Upper lobe of right lung (tissue), 1 donor: ENCODE results near the gene GLYR1. TPM values are rescaled to one million over a fixed set of nuclear protein-coding genes. Genes with fewer than 3 reads are reported as not detected.

Experiments used
- ATAC-seq: fragments of 200-7000 bp; cut with Tn5 transposase; one replicate; pipeline ENCODE4 v1.9.1; 2020; ENCODE audit warnings: mild to moderate bottlenecking, moderate library complexity
- DNase-seq: peaks from one replicate; pipeline ENCODE4 v3.0.0-alpha.2; 2020
- H3K27ac ChIP-seq: fragments of 200-600 bp; one replicate; pipeline ENCODE4 v1.8.0; 2022
- H3K27me3 ChIP-seq: fragments of 200-600 bp; one replicate; pipeline ENCODE4 v1.8.0; 2022; ENCODE audit warnings: mild to moderate bottlenecking
- H3K36me3 ChIP-seq: fragments of 200-600 bp; one replicate; pipeline ENCODE4 v1.8.0; 2022
- H3K4me1 ChIP-seq: fragments of 200-600 bp; one replicate; pipeline ENCODE4 v1.8.0; 2022
- H3K4me3 ChIP-seq: fragments of 200-600 bp; one replicate; pipeline ENCODE4 v1.8.0; 2022; ENCODE audit warnings: mild to moderate bottlenecking
- H3K9me3 ChIP-seq: fragments of 200-600 bp; one replicate; pipeline ENCODE4 v1.8.0; 2022
- CTCF ChIP-seq: fragments of 200-600 bp; IDR thresholded peaks from one replicate; pipeline ENCODE4 v1.8.0; 2022; ENCODE audit warnings: antibody characterized with exemption
- intact Hi-C: fragments of 100-400 bp; cut with DNase I; formaldehyde crosslinking; loops from one replicate; pipeline ENCODE4 v1.11.0; 2022
- total RNA-seq: library from RNA; stranded (reverse); fragmentation: NEBNext Ultra II Directional; extraction: Animal tissue kit (Norgen Biotek cat#: 25700); gene quantifications from one replicate; pipeline ENCODE4 v1.2.1, GENCODE V29; 2021
- donor health status: DM: no; HTN: yes; CAD: no; lungs with severe emphysema.

Gene GLYR1
- total RNA-seq, 1 donor from 2014 or later = 85.7 TPM

GRCh38 chr16:4803898-4804762 lies 43.0 kb downstream of the GLYR1 start:
- Histone ChIP-seq H3K36me3 (peaks cover 48% of the 10 kb centered on the region), H3K27ac (no peak overlapping the region), H3K27me3 (no peaks in the 10 kb centered on the region), H3K9me3 (no peaks in the 10 kb centered on the region), H3K4me3 (no peak overlapping the region), H3K4me1 (peaks cover 19% of the 10 kb centered on the region)
- no peak for DNase-seq
- no peak for ATAC-seq
- TF ChIP-seq CTCF = no peak
- intact Hi-C loops = no loop called here

- H3K27ac ChIP-seq = peak overlapping the region; percentile 80
- H3K4me3 ChIP-seq = peak overlapping the region; percentile 85
- H3K9me3 ChIP-seq = no peaks in the 10 kb centered on the region
- ATAC-seq = no peak
- H3K4me1 ChIP-seq = peaks cover 19% of the 10 kb centered on the region
- no peaks in the 10 kb centered on the region for H3K27me3 ChIP-seq
- H3K36me3 ChIP-seq = peaks cover 41% of the 10 kb centered on the region
- TF ChIP-seq CTCF = no peak
- intact Hi-C loops = no loop called here
- no peak for DNase-seq
Measured at GRCh38 chr16:4803401-4803844, 43.7 kb downstream of the GLYR1 start.

GRCh38 chr16:4802659-4803287 lies 44.3 kb downstream of the GLYR1 start:
- Histone ChIP-seq H3K36me3 (peaks cover 39% of the 10 kb centered on the region), H3K27ac (peak overlapping the region; percentile 80), H3K4me1 (peaks cover 19% of the 10 kb centered on the region), H3K9me3 (no peaks in the 10 kb centered on the region), H3K27me3 (no peaks in the 10 kb centered on the region), H3K4me3 (peak overlapping the region; percentile 85)
- intact Hi-C loops = no loop called here
- TF ChIP-seq CTCF = peak; percentile 30
- DNase-seq (peak; percentile 97), ATAC-seq (peak; percentile 94)

- Histone ChIP-seq H3K4me1 (peaks cover 19% of the 10 kb centered on the region), H3K27ac (peak within 1 kb of the TSS; percentile 80), H3K36me3 (peaks cover 36% of the 10 kb centered on the region), H3K9me3 (no peaks in the 10 kb centered on the region), H3K4me3 (peak within 1 kb of the TSS; percentile 85), H3K27me3 (no peaks in the 10 kb centered on the region)
- ATAC-seq = peak; percentile 75
- DNase-seq = peak; percentile 95
- intact Hi-C loops = no loop called here
- no peak for TF ChIP-seq CTCF
Measured at GRCh38 chr16:4801962-4802658, 45.0 kb downstream of the GLYR1 start, which contains the start of gene ROGDI. Gene ROGDI, minus strand, starts transcription at chr16:4802633. Its CDS starts 62 bp downstream, at chr16:4802571.

- peak overlapping the region; percentile 85 for H3K4me3 ChIP-seq
- intact Hi-C loops = no loop called here
- peak overlapping the region; percentile 75 for H3K27ac ChIP-seq
- H3K9me3 ChIP-seq = no peaks in the 10 kb centered on the region
- no peak for TF ChIP-seq CTCF
- H3K36me3 ChIP-seq = peaks cover 28% of the 10 kb centered on the region
- ATAC-seq = no peak
- H3K27me3 ChIP-seq = no peaks in the 10 kb centered on the region
- H3K4me1 ChIP-seq = peaks cover 19% of the 10 kb centered on the region
- DNase-seq = no peak
Measured at GRCh38 chr16:4801051-4801961, 45.8 kb downstream of the GLYR1 start.
